Measurements from ENCODE around the gene GJD3.

DNA sequence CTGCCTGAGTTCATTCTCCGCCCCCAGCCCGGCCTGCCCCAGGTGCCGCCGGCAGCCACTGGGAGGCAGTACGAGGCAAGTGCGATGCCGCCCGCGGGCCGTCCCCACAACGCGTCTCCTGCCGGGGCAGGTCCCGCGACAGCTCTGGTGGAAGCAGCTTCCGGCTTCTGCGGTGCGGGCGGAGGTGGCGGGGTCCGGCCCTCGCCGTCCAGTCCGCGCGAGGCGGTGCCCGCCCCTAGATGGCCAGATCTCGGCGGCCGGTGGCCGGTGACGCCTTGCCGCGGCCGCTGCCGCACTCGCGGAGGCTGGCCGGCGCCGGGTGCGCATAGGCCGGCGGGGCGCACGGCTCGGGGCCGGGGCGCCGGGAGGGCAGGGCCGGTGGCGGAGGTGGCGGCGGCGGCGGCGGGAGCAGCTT, 1.8 kb downstream of the GJD3 start:
- TF ChIP-seq CTCF (IDR thresholded peaks at IDR 0.05) (peak; percentile 11 to 56 (median 41)), POLR2A (IDR thresholded peaks at IDR 0.05) (no peak)
